Fibroblast of the aortic adventitia (primary cell): Measurements from ENCODE around the gene VWA5B2. TPM values are rescaled to one million over a fixed set of nuclear protein-coding genes. Genes with fewer than 3 reads are reported as not detected.

Source experiments
- DNase-seq: peaks from one replicate; pipeline ENCODE4 v3.0.0-alpha.2; 2010; ENCODE audit warnings: low read depth
- H3K4me3 ChIP-seq: 2 replicates; pipeline ENCODE4 v1.5.1; 2011; ENCODE audit warnings: low read depth, mild to moderate bottlenecking, control low read depth, low read length, moderate library complexity
- CTCF ChIP-seq: IDR thresholded peaks from 2 replicates; pipeline ENCODE4 v1.5.1; 2011; ENCODE audit warnings: mild to moderate bottlenecking, low read length, control low read depth, inconsistent platforms; ENCODE audit not compliant: insufficient read depth
- total RNA-seq: library from RNA; depleted of rRNA; stranded (reverse); fragments of >200 nt; gene quantifications from 2 replicates; pipeline ENCODE4 v1.2.3, GENCODE V29; 2012; ENCODE audit warnings: low replicate concordance

The VWA5B2 gene
- total RNA-seq, 1 donor, result 0.72 TPM

GRCh38 chr3:184222521-184222920, 6.9 kb upstream of the VWA5B2 start:
- TF ChIP-seq CTCF, result no peak
- no peak overlapping the region for H3K4me3 ChIP-seq
- DNase-seq, result peak; percentile 64

GRCh38 chr3:184223946-184224345, 5.4 kb upstream of the VWA5B2 start:
- H3K4me3 ChIP-seq, result no peak overlapping the region
- DNase-seq, result no peak
- no peak for TF ChIP-seq CTCF

- peak; percentile 91 for TF ChIP-seq CTCF
- DNase-seq, result no peak
Observed at GRCh38 chr3:184227481-184227935, 1.9 kb upstream of the VWA5B2 start.

GRCh38 chr3:184228376-184229137, 828 bp upstream of the VWA5B2 start:
- no peak for TF ChIP-seq CTCF

More at GRCh38 chr3:184227481-184227935, 1.9 kb upstream of the VWA5B2 start:
- H3K4me3 ChIP-seq, result no peak overlapping the region

GRCh38 chr3:184230081-184230602, 757 bp downstream of the VWA5B2 start:
- TF ChIP-seq CTCF, result no peak
- no peak for DNase-seq
- no peak overlapping the region for H3K4me3 ChIP-seq

More at GRCh38 chr3:184228376-184229137, 828 bp upstream of the VWA5B2 start:
- DNase-seq, result no peak
- no peak overlapping the region for H3K4me3 ChIP-seq

- DNase-seq, result no peak
- no peak for TF ChIP-seq CTCF
- no peak overlapping the region for H3K4me3 ChIP-seq
Observed at GRCh38 chr3:184230603-184231528, 1.5 kb downstream of the VWA5B2 start.
